HEK293 (cell line): Measurements from ENCODE around the gene PFDN5.

Experiments used
- CTCF ChIA-PET: fragments of 350-600 bp; formaldehyde crosslinking; extraction: SDS; loops from one replicate; lab custom pipeline; 2021; ENCODE audit warnings: antibody characterized with exemption; lab: Yijun Ruan, JAX
- POLR2A ChIA-PET: fragments of 300-600 bp; formaldehyde crosslinking; extraction: SDS; loops from one replicate; lab custom pipeline; 2020; ENCODE audit warnings: antibody characterized with exemption, inconsistent platforms; lab: Yijun Ruan, JAX
- H3K27ac ChIP-seq: fragments of 200-500 bp; sonication (Bioruptor generic); 2 replicates; pipeline ENCODE4 v1.5.1; 2014; ENCODE audit warnings: low read depth, low read length, control low read depth, inconsistent platforms; ENCODE audit errors: extremely low read depth
- H3K36me3 ChIP-seq, 2 experiments: fragments of 200-500 bp in 1 of 2; sonication (Bioruptor generic) in 1 of 2; 1 replicate in 1 of 2; 2 replicates in 1 of 2; pipeline ENCODE4 v1.5.1; 2014 to 2017; ENCODE audit warnings: inconsistent platforms in 2 of 2, low read length in 2 of 2; ENCODE audit not compliant: control insufficient read depth in 2 of 2, insufficient read depth in 1 of 2
- H3K4me1 ChIP-seq: fragments of 200-500 bp; sonication (Bioruptor generic); 2 replicates; pipeline ENCODE4 v1.5.1; 2014; ENCODE audit warnings: mild to moderate bottlenecking, low read length, inconsistent platforms; ENCODE audit not compliant: control insufficient read depth, insufficient read depth
- H3K4me3 ChIP-seq: 2 replicates; pipeline ENCODE4 v1.5.1; 2011; ENCODE audit warnings: low read depth, mild to moderate bottlenecking, control low read depth, low read length, moderate library complexity
- H3K9me3 ChIP-seq: fragments of 200-500 bp; sonication (Bioruptor generic); 2 replicates; pipeline ENCODE4 v1.5.1; 2014; ENCODE audit warnings: low read depth, low read length, inconsistent platforms; ENCODE audit not compliant: control insufficient read depth, insufficient read depth
- BCL11A ChIP-seq: fragments of 450-650 bp; formaldehyde crosslinking; IDR thresholded peaks from 2 replicates; pipeline ENCODE4 v1.5.1; 2016; ENCODE audit warnings: low read depth, missing biosample characterization, missing genetic modification characterization
- EGR2 ChIP-seq: fragments of 450-650 bp; formaldehyde crosslinking; IDR thresholded peaks from 2 replicates; pipeline ENCODE4 v1.5.1; 2016; ENCODE audit warnings: low read depth, missing biosample characterization, missing genetic modification characterization
- GLIS1 ChIP-seq: fragments of 450-650 bp; formaldehyde crosslinking; IDR thresholded peaks from 2 replicates; pipeline ENCODE4 v1.5.1; 2016; ENCODE audit warnings: missing biosample characterization, missing genetic modification characterization
- KLF1 ChIP-seq: fragments of 450-650 bp; formaldehyde crosslinking; IDR thresholded peaks from 2 replicates; pipeline ENCODE4 v1.5.1; 2016; ENCODE audit warnings: missing biosample characterization, missing genetic modification characterization
- KLF10 ChIP-seq: fragments of 450-650 bp; IDR thresholded peaks from 2 replicates; pipeline ENCODE4 v1.5.1; 2018; ENCODE audit warnings: missing biosample characterization, mild to moderate bottlenecking, missing genetic modification characterization
- OSR2 ChIP-seq: fragments of 450-650 bp; formaldehyde crosslinking; IDR thresholded peaks from 2 replicates; pipeline ENCODE4 v1.5.1; 2016; ENCODE audit warnings: missing biosample characterization, missing genetic modification characterization
- PRDM1 ChIP-seq: fragments of 450-650 bp; formaldehyde crosslinking; IDR thresholded peaks from 2 replicates; pipeline ENCODE4; 2016; ENCODE audit warnings: missing biosample characterization, missing genetic modification characterization
- SP2 ChIP-seq: fragments of 450-650 bp; formaldehyde crosslinking; IDR thresholded peaks from 2 replicates; pipeline ENCODE4 v1.5.1; 2016; ENCODE audit warnings: missing biosample characterization, missing genetic modification characterization
- YY1 ChIP-seq: fragments of 450-650 bp; formaldehyde crosslinking; IDR thresholded peaks from 2 replicates; pipeline ENCODE4 v1.5.1; 2018; ENCODE audit warnings: missing biosample characterization, missing genetic modification characterization
- ZFHX2 ChIP-seq: fragments of 450-650 bp; formaldehyde crosslinking; conservative IDR thresholded peaks from 2 replicates; pipeline ENCODE4 v1.5.1; 2016; ENCODE audit warnings: missing biosample characterization, missing genetic modification characterization
- ZNF155 ChIP-seq: fragments of 450-650 bp; formaldehyde crosslinking; IDR thresholded peaks from 2 replicates; pipeline ENCODE4 v1.5.1; 2016; ENCODE audit warnings: missing biosample characterization, missing genetic modification characterization
- ZNF239 ChIP-seq: fragments of 450-650 bp; formaldehyde crosslinking; IDR thresholded peaks from 2 replicates; pipeline ENCODE4 v1.5.1; 2016; ENCODE audit warnings: missing biosample characterization, missing genetic modification characterization
- ZNF324 ChIP-seq: fragments of 450-650 bp; formaldehyde crosslinking; IDR thresholded peaks from 2 replicates; pipeline ENCODE4 v1.5.1; 2016; ENCODE audit warnings: missing biosample characterization, missing genetic modification characterization
- ZNF530 ChIP-seq: fragments of 450-650 bp; formaldehyde crosslinking; IDR thresholded peaks from 2 replicates; pipeline ENCODE4 v1.5.1; 2016; ENCODE audit warnings: low read depth, missing biosample characterization, missing genetic modification characterization
- ZNF596 ChIP-seq: fragments of 450-650 bp; IDR thresholded peaks from 2 replicates; pipeline ENCODE4 v1.5.0; 2018; ENCODE audit warnings: missing biosample characterization, mild to moderate bottlenecking, missing genetic modification characterization, moderate library complexity
- TF ChIP-seq, protein P1 (sequence below): fragments of 450-650 bp; formaldehyde crosslinking; conservative IDR thresholded peaks from 2 replicates; pipeline ENCODE4 v1.5.1; 2016; ENCODE audit warnings: low read depth, missing biosample characterization, missing genetic modification characterization
- TF ChIP-seq, protein P2 (sequence below): sonication (generic); formaldehyde crosslinking; IDR thresholded peaks from 2 replicates; pipeline ENCODE4 v1.8.1; 2022; ENCODE audit warnings: mild to moderate bottlenecking, moderate library complexity, missing genetic modification reagents

The PFDN5 gene

DNA sequence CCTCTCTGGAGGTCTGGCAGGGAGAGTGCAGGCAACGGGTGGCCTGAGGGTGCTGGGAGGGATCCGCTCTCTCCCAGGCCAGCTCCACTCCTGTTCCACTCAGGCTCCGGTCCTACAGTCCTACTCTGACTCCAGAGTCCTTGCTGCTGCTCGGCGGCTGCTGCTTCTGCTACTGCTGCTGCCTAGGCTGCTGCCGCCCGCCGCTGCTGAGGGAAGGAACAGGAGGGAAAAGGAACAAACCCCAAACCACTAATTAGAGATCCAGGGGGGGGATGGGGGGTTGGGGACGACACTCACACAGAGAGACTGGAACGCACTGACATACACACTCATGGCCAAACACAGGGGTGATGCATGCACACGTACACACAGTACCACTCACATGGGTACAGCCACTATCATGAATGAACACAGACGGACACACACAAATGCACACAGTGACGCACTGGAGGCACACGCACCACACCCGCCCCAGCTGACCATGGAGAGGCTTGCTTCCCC, 40.9 kb downstream of the PFDN5 start, which contains the start of gene SP7:
SP7 (minus strand) TSS at position 174 of the 501 bp plus-strand sequence. CDS start 708 bp downstream, outside the sequence.
- no peak for TF ChIP-seq SP2 (tag by site-specific recombination)
- TF ChIP-seq, protein P1, sequence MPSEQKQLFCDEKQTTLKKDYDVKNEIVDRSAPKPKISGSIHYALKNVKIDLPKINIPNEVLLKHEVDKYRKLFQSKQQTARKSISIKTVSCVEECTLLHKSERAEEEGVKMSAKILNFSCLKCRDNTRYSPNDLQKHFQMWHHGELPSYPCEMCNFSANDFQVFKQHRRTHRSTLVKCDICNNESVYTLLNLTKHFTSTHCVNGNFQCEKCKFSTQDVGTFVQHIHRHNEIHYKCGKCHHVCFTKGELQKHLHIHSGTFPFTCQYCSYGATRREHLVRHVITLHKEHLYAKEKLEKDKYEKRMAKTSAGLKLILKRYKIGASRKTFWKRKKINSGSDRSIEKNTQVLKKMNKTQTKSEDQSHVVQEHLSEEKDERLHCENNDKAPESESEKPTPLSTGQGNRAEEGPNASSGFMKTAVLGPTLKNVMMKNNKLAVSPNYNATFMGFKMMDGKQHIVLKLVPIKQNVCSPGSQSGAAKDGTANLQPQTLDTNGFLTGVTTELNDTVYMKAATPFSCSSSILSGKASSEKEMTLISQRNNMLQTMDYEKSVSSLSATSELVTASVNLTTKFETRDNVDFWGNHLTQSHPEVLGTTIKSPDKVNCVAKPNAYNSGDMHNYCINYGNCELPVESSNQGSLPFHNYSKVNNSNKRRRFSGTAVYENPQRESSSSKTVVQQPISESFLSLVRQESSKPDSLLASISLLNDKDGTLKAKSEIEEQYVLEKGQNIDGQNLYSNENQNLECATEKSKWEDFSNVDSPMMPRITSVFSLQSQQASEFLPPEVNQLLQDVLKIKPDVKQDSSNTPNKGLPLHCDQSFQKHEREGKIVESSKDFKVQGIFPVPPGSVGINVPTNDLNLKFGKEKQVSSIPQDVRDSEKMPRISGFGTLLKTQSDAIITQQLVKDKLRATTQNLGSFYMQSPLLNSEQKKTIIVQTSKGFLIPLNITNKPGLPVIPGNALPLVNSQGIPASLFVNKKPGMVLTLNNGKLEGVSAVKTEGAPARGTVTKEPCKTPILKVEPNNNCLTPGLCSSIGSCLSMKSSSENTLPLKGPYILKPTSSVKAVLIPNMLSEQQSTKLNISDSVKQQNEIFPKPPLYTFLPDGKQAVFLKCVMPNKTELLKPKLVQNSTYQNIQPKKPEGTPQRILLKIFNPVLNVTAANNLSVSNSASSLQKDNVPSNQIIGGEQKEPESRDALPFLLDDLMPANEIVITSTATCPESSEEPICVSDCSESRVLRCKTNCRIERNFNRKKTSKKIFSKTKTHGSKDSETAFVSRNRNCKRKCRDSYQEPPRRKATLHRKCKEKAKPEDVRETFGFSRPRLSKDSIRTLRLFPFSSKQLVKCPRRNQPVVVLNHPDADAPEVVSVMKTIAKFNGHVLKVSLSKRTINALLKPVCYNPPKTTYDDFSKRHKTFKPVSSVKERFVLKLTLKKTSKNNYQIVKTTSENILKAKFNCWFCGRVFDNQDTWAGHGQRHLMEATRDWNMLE (tag by site-specific recombination): no peak
- no peak for TF ChIP-seq BCL11A (tag by site-specific recombination)
- peak; percentile 68; the same call in 1 of the 2 replicates for TF ChIP-seq OSR2 (tag by site-specific recombination)
- CTCF ChIA-PET: interaction anchor here (1.2 to 1.9 kb wide), 4 partner anchors 8 to 16 kb away, joined by 3 to 6 read pairs (median 5); partner anchors contain the start of gene AAAS

DNA sequence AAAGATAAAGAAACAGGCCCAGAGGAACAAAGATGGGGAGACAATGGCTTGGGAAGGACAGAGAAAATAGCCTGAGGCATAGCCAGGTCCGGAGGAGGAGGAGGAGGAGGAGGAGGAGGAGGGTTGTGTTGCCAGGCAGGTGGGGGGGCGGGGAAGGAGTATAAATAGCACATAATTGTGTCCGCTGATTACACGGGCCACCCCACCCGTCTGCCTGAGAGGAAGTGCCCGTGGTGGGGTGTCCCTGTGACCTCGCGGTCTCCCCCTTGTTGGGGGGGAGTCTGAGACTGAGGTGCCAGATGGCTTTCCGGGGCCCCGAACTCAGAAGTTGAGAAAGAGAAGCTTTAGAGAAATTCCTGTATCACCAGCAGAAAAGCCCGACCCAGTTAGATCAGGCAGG, 42.7 kb downstream of the PFDN5 start:
- Histone ChIP-seq H3K9me3 (no peaks in the 10 kb centered on the region), H3K4me3 (no peak overlapping the region), H3K27ac (no peak overlapping the region), H3K36me3 (no peaks in the 10 kb centered on the region), H3K4me1 (no peaks in the 10 kb centered on the region)
- POLR2A ChIA-PET: no interaction called here
- no peak for TF ChIP-seq ZNF596
- no peak for TF ChIP-seq KLF10 (tag by site-specific recombination)
- peak; percentile 70 for TF ChIP-seq ZFHX2 (tag by site-specific recombination)
- peak; percentile 88 for TF ChIP-seq EGR2 (tag by site-specific recombination)
- TF ChIP-seq ZNF530: no peak
- no peak for TF ChIP-seq ZNF239 (tag by site-specific recombination)
- TF ChIP-seq GLIS1 (tag by site-specific recombination): no peak
- TF ChIP-seq, protein P2, sequence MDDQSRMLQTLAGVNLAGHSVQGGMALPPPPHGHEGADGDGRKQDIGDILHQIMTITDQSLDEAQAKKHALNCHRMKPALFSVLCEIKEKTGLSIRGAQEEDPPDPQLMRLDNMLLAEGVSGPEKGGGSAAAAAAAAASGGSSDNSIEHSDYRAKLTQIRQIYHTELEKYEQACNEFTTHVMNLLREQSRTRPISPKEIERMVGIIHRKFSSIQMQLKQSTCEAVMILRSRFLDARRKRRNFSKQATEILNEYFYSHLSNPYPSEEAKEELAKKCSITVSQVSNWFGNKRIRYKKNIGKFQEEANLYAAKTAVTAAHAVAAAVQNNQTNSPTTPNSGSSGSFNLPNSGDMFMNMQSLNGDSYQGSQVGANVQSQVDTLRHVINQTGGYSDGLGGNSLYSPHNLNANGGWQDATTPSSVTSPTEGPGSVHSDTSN (CRISPR knock-in tag): no peak
- TF ChIP-seq, all 188 proteins: peak for 2
- CTCF ChIA-PET: no interaction called here

More for the DNA sequence above, 40.9 kb downstream of the PFDN5 start, which contains the start of gene SP7:
- POLR2A ChIA-PET: interaction anchor here (1.0 to 1.7 kb wide), 3 partner anchors 8 to 11 kb away, joined by 3 to 8 read pairs (median 4); no protein-coding TSS in a partner anchor
- no peaks in the 10 kb centered on the region for H3K36me3 ChIP-seq
- no peaks in the 10 kb centered on the region for H3K4me1 ChIP-seq
- no peaks in the 10 kb centered on the region for H3K9me3 ChIP-seq
- H3K27ac ChIP-seq: no peak within 1 kb of the TSS
- no peak within 1 kb of the TSS for H3K4me3 ChIP-seq

DNA sequence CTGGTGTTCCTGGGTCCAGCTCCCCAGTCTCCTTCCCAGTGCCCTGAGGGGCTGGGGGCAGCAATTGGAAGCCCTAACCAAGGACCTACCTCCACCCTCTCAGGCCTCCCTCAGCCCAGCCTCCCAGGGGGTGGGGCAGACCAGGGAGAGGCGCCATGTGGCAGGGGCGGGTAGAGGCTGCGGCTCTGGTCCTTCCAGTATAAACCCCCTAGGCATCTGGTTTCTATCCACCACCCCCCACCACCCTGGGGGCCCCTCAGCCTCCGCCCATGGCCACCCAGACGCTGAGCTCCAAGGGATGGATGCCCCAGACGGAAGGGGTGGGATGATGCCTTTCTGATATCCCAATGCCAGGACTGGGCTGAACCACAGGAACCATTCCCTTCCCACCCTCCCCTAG, 43.6 kb downstream of the PFDN5 start:
- Histone ChIP-seq H3K27ac (no peak overlapping the region), H3K9me3 (no peaks in the 10 kb centered on the region), H3K4me1 (no peaks in the 10 kb centered on the region), H3K4me3 (no peak overlapping the region), H3K36me3 (no peaks in the 10 kb centered on the region)
- TF ChIP-seq ZNF324 (tag by site-specific recombination) (no peak), GLIS1 (tag by site-specific recombination) (peak; percentile 26; the same call in 1 of the 2 replicates), PRDM1 (tag by site-specific recombination) (no peak), ZNF155 (tag by site-specific recombination) (no peak), SP2 (tag by site-specific recombination) (peak; percentile 11; the same call in 1 of the 2 replicates), YY1 (tag by site-specific recombination) (no peak), KLF1 (tag by site-specific recombination) (0 out of 2 replicates have a peak, but pooled peaks have one; percentile 41)
- POLR2A ChIA-PET: no interaction called here
- CTCF ChIA-PET: interaction anchor here (0.8 kb wide), 1 partner anchor 8 kb away, joined by 3 read pairs; no protein-coding TSS in a partner anchor
